Mucosa of descending colon (tissue), 3 donors: ENCODE data around the gene TMEM14A. TPM values are rescaled to one million over a fixed set of nuclear protein-coding genes. Genes with fewer than 3 reads are reported as not detected.

Experiments used
- ATAC-seq: fragments of 200-7000 bp; cut with Tn5 transposase; one replicate; pipeline ENCODE4 v1.9.1; 2020; ENCODE audit warnings: mild to moderate bottlenecking, moderate library complexity
- DNase-seq, 3 donors: peaks; one replicate each; pipeline ENCODE4 v3.0.0-alpha.2; 2020
- H3K36me3 ChIP-seq: fragments of 200-600 bp; one replicate; pipeline ENCODE4 v1.8.0; 2021; ENCODE audit warnings: low read depth, mild to moderate bottlenecking
- H3K4me1 ChIP-seq: fragments of 200-600 bp; one replicate; pipeline ENCODE4 v1.8.0; 2021; ENCODE audit warnings: low read depth, mild to moderate bottlenecking
- H3K4me3 ChIP-seq: fragments of 200-600 bp; one replicate; pipeline ENCODE4 v1.8.0; 2021; ENCODE audit warnings: mild to moderate bottlenecking
- H3K9me3 ChIP-seq: fragments of 200-600 bp; one replicate; pipeline ENCODE4 v1.8.0; 2021; ENCODE audit warnings: mild to moderate bottlenecking
- CTCF ChIP-seq: fragments of 200-600 bp; IDR thresholded peaks from one replicate; pipeline ENCODE4 v1.8.0; 2022; ENCODE audit warnings: antibody characterized with exemption, mild to moderate bottlenecking
- intact Hi-C, 2 donors: fragments of 100-400 bp; cut with DNase I in 1 of 2; cut with micrococcal nuclease in 1 of 2; formaldehyde crosslinking; loops; one replicate each; pipeline versions ENCODE4 v1.11.0 to v1.11.1; 2022; cut with DNase I, micrococcal nuclease
- total RNA-seq, 3 donors: library from RNA; stranded (reverse); fragmentation: NEBNext Ultra II Directional in 2 of 3; extraction: Animal tissue kit (Norgen Biotek cat#: 25700) in 2 of 3; gene quantifications; one replicate each; pipeline versions ENCODE4 v1.2.1 to v1.2.4, GENCODE V29; 2021 to 2023
- donor health status: DM: no; HTN: no; CAD: no; lungs with moderate emphysema.
- donor health status: DM: no; HTN: no; CAD: no.
- donor health status: DM: no; HTN: yes; CAD: no.

TMEM14A gene
- total RNA-seq, 3 donors from 2014 or later: 14.1 to 18.5 (median 17.7) TPM

GRCh38 chr6:52635049-52635577 is 35.8 kb upstream of the TMEM14A start:
- TF ChIP-seq CTCF: no peak
- no peak overlapping the region for H3K4me3 ChIP-seq
- no peaks in the 10 kb centered on the region for H3K4me1 ChIP-seq
- no peaks in the 10 kb centered on the region for H3K9me3 ChIP-seq
- DNase-seq (no peak), ATAC-seq (no peak)
- no peaks in the 10 kb centered on the region for H3K36me3 ChIP-seq
- intact Hi-C loops: no loop called here

GRCh38 chr6:52636830-52637229 is 34.1 kb upstream of the TMEM14A start:
- Histone ChIP-seq H3K4me3 (no peak overlapping the region), H3K9me3 (no peaks in the 10 kb centered on the region), H3K4me1 (no peaks in the 10 kb centered on the region), H3K36me3 (no peaks in the 10 kb centered on the region)
- DNase-seq: no peak
- ATAC-seq: no peak
- no peak for TF ChIP-seq CTCF
- intact Hi-C loops: no loop called here

GRCh38 chr6:52639493-52639892 is 31.4 kb upstream of the TMEM14A start:
- H3K9me3 ChIP-seq: no peaks in the 10 kb centered on the region
- ATAC-seq: no peak
- no peak overlapping the region for H3K4me3 ChIP-seq
- H3K4me1 ChIP-seq: no peaks in the 10 kb centered on the region
- DNase-seq: no peak
- TF ChIP-seq CTCF: no peak
- intact Hi-C loops: no loop called here
- H3K36me3 ChIP-seq: no peaks in the 10 kb centered on the region

GRCh38 chr6:52640170-52640569 is 30.7 kb upstream of the TMEM14A start:
- Histone ChIP-seq H3K9me3 (no peaks in the 10 kb centered on the region), H3K36me3 (no peaks in the 10 kb centered on the region), H3K4me3 (no peak overlapping the region), H3K4me1 (no peaks in the 10 kb centered on the region)
- DNase-seq: peak in 2 of 3 donors; percentile 21 to 31
- peak; percentile 88 for ATAC-seq
- intact Hi-C loops: no loop called here
- TF ChIP-seq CTCF: no peak

GRCh38 chr6:52640916-52641315 is 30.0 kb upstream of the TMEM14A start:
- H3K9me3 ChIP-seq: no peaks in the 10 kb centered on the region
- H3K36me3 ChIP-seq: no peaks in the 10 kb centered on the region
- no peak overlapping the region for H3K4me3 ChIP-seq
- TF ChIP-seq CTCF: no peak
- intact Hi-C loops: no loop called here
- no peaks in the 10 kb centered on the region for H3K4me1 ChIP-seq
- DNase-seq: no peak
- ATAC-seq: no peak

- Histone ChIP-seq H3K4me3 (no peak overlapping the region), H3K4me1 (no peaks in the 10 kb centered on the region), H3K36me3 (no peaks in the 10 kb centered on the region), H3K9me3 (no peaks in the 10 kb centered on the region)
- intact Hi-C loops: no loop called here
- no peak for DNase-seq
- TF ChIP-seq CTCF: no peak
- ATAC-seq: no peak
Measured at GRCh38 chr6:52641388-52641787, 29.5 kb upstream of the TMEM14A start.
